ENCODE measurements around the gene CAPN7.

Gene CAPN7

DNA sequence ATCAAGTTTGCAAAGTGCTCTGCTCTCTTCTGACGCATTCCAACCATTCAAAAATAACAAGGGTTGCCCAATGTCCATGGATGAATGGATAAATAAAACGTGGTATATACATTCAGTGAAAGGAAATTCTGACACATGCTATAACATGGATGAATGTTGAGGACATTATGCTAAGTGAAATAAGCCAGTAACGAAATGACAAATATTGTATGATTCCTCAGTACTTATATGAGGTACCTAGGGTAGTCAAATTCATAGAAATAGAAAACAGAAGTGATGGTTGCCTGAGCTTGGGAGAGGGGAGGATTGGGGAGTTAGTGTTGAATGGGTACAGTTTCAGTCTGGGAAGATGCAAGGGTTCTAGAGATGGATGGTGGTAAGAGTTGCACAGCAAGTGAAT lies 92.5 kb downstream of the CAPN7 start:
- no peak for DNase-seq (ENCODE audit: low read depth in 2 of 2)

- DNase-seq (ENCODE audit: low read depth in 2 of 2) = no peak
Observed at GRCh38 chr3:15299036-15299435, 93.0 kb downstream of the CAPN7 start.

- no peak for DNase-seq (ENCODE audit: low read depth in 2 of 2)
Observed at GRCh38 chr3:15300323-15301078, 94.5 kb downstream of the CAPN7 start.

DNA sequence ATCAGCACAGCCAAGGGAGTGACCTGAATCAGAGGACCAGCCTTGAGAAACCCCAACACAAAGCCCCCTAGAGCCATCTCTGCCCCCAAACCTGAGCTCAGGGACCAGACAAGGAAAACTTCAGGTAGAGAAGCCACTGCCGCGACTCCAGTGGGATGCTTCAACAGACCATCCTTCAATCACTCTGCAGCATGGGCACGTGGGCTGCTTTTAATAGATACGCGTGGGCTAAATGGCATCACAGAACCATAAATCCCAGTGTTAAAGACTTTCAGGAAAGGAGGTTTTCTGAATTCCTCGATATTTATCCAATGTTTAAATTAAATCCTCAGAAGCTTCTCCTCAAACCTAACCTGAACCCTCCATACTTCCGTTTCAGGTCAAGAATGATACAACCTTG lies 95.7 kb downstream of the CAPN7 start:
- no peak for DNase-seq (ENCODE audit: low read depth in 2 of 2)
